OCI-LY1 (cell line): ENCODE results near the gene CDH4.

Experiments used
- EZH2 ChIP-seq: fragments of 200-600 bp; sonication (generic), shearing (Covaris generic); IDR thresholded peaks from 2 replicates; pipeline ENCODE4 v1.8.0; 2017; ENCODE audit warnings: borderline replicate concordance, mixed run types, mild to moderate bottlenecking, antibody characterized with exemption, low read length, moderate library complexity, mixed read lengths
- TF ChIP-seq, protein P1 (sequence below): fragments of 200-600 bp; sonication (generic), shearing (Covaris generic); IDR thresholded peaks from 2 replicates; pipeline ENCODE4 v1.5.1; 2017; ENCODE audit warnings: mild to moderate bottlenecking, antibody characterized with exemption, low read length, moderate library complexity, mixed read lengths

DNA sequence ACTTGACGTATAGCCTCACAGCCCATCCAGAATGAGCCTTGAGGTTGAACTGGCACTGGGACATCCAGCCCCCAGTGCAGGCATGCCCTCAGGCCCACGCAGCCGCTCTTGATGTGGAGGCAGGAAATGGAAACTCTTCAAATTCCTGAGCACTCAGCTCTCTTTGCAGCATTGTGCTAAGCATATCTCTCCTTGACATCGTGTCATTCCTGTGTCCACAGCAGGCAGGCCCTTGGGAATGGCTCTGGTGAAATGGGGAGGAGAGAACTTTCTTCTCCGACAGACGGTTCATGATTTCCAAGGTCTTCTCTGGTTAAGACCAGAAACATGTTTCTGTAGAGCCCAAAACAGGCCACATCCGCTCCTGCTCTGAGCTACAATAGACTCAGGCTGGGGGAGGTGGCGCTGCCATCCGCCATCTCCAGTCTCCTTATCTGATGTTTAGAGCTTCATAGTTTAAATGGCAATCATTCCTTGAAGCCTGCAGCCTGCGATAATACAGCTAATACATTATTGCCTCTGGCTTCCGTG lies 248.8 kb downstream of the CDH4 start:
- TF ChIP-seq, protein P1, sequence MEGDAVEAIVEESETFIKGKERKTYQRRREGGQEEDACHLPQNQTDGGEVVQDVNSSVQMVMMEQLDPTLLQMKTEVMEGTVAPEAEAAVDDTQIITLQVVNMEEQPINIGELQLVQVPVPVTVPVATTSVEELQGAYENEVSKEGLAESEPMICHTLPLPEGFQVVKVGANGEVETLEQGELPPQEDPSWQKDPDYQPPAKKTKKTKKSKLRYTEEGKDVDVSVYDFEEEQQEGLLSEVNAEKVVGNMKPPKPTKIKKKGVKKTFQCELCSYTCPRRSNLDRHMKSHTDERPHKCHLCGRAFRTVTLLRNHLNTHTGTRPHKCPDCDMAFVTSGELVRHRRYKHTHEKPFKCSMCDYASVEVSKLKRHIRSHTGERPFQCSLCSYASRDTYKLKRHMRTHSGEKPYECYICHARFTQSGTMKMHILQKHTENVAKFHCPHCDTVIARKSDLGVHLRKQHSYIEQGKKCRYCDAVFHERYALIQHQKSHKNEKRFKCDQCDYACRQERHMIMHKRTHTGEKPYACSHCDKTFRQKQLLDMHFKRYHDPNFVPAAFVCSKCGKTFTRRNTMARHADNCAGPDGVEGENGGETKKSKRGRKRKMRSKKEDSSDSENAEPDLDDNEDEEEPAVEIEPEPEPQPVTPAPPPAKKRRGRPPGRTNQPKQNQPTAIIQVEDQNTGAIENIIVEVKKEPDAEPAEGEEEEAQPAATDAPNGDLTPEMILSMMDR, result no peak
- no peak for TF ChIP-seq EZH2
